ENCODE measurements around the gene MYPN. TPM values are rescaled to one million over a fixed set of nuclear protein-coding genes. Genes with fewer than 3 reads are reported as not detected.

The MYPN gene
- total RNA-seq, 2 donors from 2014 or later, result not detected

DNA sequence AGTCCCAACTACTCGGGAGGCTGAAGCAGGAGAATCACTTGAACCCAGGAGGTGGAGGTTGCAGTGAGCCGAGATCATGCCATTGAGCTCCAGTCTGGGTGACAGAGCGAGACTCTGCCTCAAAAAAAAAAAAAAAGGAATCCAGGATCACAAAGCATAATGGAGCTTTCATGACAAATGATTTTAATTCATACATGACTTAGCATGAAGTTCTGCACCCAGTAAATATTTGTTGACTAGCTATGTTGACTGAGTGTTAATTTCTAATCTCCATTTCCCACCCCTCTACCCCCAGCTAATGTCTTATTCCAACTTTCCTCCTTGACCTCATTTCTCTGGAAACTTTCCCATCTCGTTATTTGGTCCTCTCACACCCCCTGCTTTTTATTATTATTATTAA, 69.3 kb downstream of the MYPN start:
- no peaks in the 10 kb centered on the region for H3K9me3 Mint-ChIP-seq
- peaks cover 4% of the 10 kb centered on the region for H3K4me1 Mint-ChIP-seq
- Histone ChIP-seq H3K9me3 (ENCODE audit: control insufficient read depth, low read length) (no peaks in the 10 kb centered on the region), H3K27ac (ENCODE audit: low read depth, low read length) (no peak overlapping the region), H3K4me1 (ENCODE audit: control insufficient read depth, insufficient read depth, low read length) (no peaks in the 10 kb centered on the region), H3K9ac (ENCODE audit: extremely low read depth, low read length, poor library complexity, severe bottlenecking) (no peak overlapping the region), H3K36me3 (ENCODE audit: control insufficient read depth, insufficient read depth, low read length) (no peaks in the 10 kb centered on the region), H3K27me3 (ENCODE audit: control insufficient read depth, insufficient read depth, low read length, poor library complexity, severe bottlenecking) (no peaks in the 10 kb centered on the region), H3K4me3 (ENCODE audit: low read length) (no peak overlapping the region)
- DNase-seq, result no peak
- 86 to 89% methylated on average over 3 to 4 of the region's 4 CpGs for WGBS, 2 experiments (ENCODE audit: insufficient coverage in 1 of 2, insufficient read length in 1 of 2)
- H3K4me3 Mint-ChIP-seq, result no peak overlapping the region
- no peaks in the 10 kb centered on the region for H3K36me3 Mint-ChIP-seq (ENCODE audit: low read depth)
- H3K27ac Mint-ChIP-seq, result no peak overlapping the region
- TF ChIP-seq CTCF (conservative IDR thresholded peaks at IDR 0.05), result no peak
- no peaks in the 10 kb centered on the region for H3K27me3 Mint-ChIP-seq (ENCODE audit: insufficient read depth)

GRCh38 chr10:68179016-68179415, 69.7 kb downstream of the MYPN start:
- Mint-ChIP-seq H3K4me3 (no peak overlapping the region), H3K4me1 (peaks cover 3% of the 10 kb centered on the region), H3K36me3 (ENCODE audit: low read depth) (no peaks in the 10 kb centered on the region), H3K27ac (no peak overlapping the region), H3K9me3 (no peaks in the 10 kb centered on the region), H3K27me3 (ENCODE audit: insufficient read depth) (no peaks in the 10 kb centered on the region)
- TF ChIP-seq CTCF (conservative IDR thresholded peaks at IDR 0.05), result no peak
- 84 to 86% methylated on average over 3 of the region's 3 CpGs for WGBS, 2 experiments (ENCODE audit: insufficient coverage in 1 of 2, insufficient read length in 1 of 2)
- H3K36me3 ChIP-seq (ENCODE audit: control insufficient read depth, insufficient read depth, low read length), result no peaks in the 10 kb centered on the region
- H3K9me3 ChIP-seq (ENCODE audit: control insufficient read depth, low read length), result no peaks in the 10 kb centered on the region
- no peak overlapping the region for H3K9ac ChIP-seq (ENCODE audit: extremely low read depth, low read length, poor library complexity, severe bottlenecking)
- no peak overlapping the region for H3K4me3 ChIP-seq (ENCODE audit: low read length)
- no peaks in the 10 kb centered on the region for H3K4me1 ChIP-seq (ENCODE audit: control insufficient read depth, insufficient read depth, low read length)
- H3K27ac ChIP-seq (ENCODE audit: low read depth, low read length), result no peak overlapping the region
- H3K27me3 ChIP-seq (ENCODE audit: control insufficient read depth, insufficient read depth, low read length, poor library complexity, severe bottlenecking), result no peaks in the 10 kb centered on the region
- DNase-seq, result no peak

GRCh38 chr10:68180490-68180889, 71.2 kb downstream of the MYPN start:
- H3K4me1 ChIP-seq (ENCODE audit: control insufficient read depth, insufficient read depth, low read length), result no peaks in the 10 kb centered on the region
- no peaks in the 10 kb centered on the region for H3K9me3 ChIP-seq (ENCODE audit: control insufficient read depth, low read length)
- H3K9me3 Mint-ChIP-seq, result no peaks in the 10 kb centered on the region
- H3K36me3 ChIP-seq (ENCODE audit: control insufficient read depth, insufficient read depth, low read length), result no peaks in the 10 kb centered on the region
- no peak for TF ChIP-seq CTCF (conservative IDR thresholded peaks at IDR 0.05)
- H3K4me3 Mint-ChIP-seq, result no peak overlapping the region
- peaks cover 3% of the 10 kb centered on the region for H3K27me3 Mint-ChIP-seq (ENCODE audit: insufficient read depth)
- no peak overlapping the region for H3K9ac ChIP-seq (ENCODE audit: extremely low read depth, low read length, poor library complexity, severe bottlenecking)
- DNase-seq, result no peak
- no peaks in the 10 kb centered on the region for H3K36me3 Mint-ChIP-seq (ENCODE audit: low read depth)
- 95 to 97% methylated on average over 3 of the region's 3 CpGs for WGBS, 2 experiments (ENCODE audit: insufficient coverage in 1 of 2, insufficient read length in 1 of 2)
- H3K27ac Mint-ChIP-seq, result no peak overlapping the region
- no peaks in the 10 kb centered on the region for H3K27me3 ChIP-seq (ENCODE audit: control insufficient read depth, insufficient read depth, low read length, poor library complexity, severe bottlenecking)
- H3K27ac ChIP-seq (ENCODE audit: low read depth, low read length), result no peak overlapping the region
- H3K4me1 Mint-ChIP-seq, result no peaks in the 10 kb centered on the region
- H3K4me3 ChIP-seq (ENCODE audit: low read length), result no peak overlapping the region
